ENCODE results near the gene RHOBTB3.
"Not testable (repeated sequence)": the region's sequence is repeated elsewhere in the genome, so short reads cannot be mapped to it uniquely, and the experiment has no call there.

- not testable (repeated sequence) for TF ChIP-seq EZH2 (IDR thresholded peaks at IDR 0.05; ENCODE audit: insufficient read depth, poor library complexity, severe bottlenecking); EZH2phosphoT487 (IDR thresholded peaks at IDR 0.05; ENCODE audit: insufficient read depth, low read depth)
Observed at GRCh38 chr5:95811461-95812073, 80.4 kb downstream of the RHOBTB3 start.
